ENCODE measurements around the gene ASPHD2.

The ASPHD2 gene

GRCh38 chr22:26447584-26448329 is 18.7 kb downstream of the ASPHD2 start:
- TF ChIP-seq, protein P1, sequence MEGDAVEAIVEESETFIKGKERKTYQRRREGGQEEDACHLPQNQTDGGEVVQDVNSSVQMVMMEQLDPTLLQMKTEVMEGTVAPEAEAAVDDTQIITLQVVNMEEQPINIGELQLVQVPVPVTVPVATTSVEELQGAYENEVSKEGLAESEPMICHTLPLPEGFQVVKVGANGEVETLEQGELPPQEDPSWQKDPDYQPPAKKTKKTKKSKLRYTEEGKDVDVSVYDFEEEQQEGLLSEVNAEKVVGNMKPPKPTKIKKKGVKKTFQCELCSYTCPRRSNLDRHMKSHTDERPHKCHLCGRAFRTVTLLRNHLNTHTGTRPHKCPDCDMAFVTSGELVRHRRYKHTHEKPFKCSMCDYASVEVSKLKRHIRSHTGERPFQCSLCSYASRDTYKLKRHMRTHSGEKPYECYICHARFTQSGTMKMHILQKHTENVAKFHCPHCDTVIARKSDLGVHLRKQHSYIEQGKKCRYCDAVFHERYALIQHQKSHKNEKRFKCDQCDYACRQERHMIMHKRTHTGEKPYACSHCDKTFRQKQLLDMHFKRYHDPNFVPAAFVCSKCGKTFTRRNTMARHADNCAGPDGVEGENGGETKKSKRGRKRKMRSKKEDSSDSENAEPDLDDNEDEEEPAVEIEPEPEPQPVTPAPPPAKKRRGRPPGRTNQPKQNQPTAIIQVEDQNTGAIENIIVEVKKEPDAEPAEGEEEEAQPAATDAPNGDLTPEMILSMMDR (IDR thresholded peaks at IDR 0.05; ENCODE audit: low read depth, low read length), result no peak
- DNase-seq (ENCODE audit: extremely low read depth, low read depth), result no peak

- no peak for DNase-seq (ENCODE audit: extremely low read depth, low read depth)
Measured at GRCh38 chr22:26448334-26448733, 19.3 kb downstream of the ASPHD2 start.

DNA sequence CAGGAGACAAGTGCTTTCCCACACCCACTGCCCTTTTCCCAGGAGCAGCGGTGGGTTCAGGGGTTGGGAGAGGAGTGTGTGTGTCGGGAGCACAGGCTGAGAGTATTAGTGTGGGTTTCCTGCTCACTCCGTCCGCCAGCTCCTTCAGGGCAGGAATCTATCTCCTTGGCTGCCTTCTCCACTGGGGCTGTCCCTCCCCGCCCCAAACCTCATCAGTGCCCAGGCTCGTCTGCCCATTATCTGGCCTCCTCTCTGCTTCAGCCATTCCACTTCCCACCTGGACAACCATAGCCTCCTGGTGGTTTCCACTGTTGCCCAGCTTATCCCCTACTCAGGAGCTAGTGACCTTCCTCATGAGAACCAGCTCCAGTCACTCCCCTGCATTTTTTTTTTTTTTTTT is 19.9 kb downstream of the ASPHD2 start:
- TF ChIP-seq, protein P1 (IDR thresholded peaks at IDR 0.05; ENCODE audit: low read depth, low read length), result no peak

More at GRCh38 chr22:26448334-26448733, 19.3 kb downstream of the ASPHD2 start:
- TF ChIP-seq, protein P1 (IDR thresholded peaks at IDR 0.05; ENCODE audit: low read depth, low read length), result no peak

GRCh38 chr22:26450453-26451185 is 21.6 kb downstream of the ASPHD2 start:
- DNase-seq (ENCODE audit: extremely low read depth, low read depth), result no peak
- TF ChIP-seq, protein P1 (IDR thresholded peaks at IDR 0.05; ENCODE audit: low read depth, low read length), result no peak

More for the DNA sequence above, 19.9 kb downstream of the ASPHD2 start:
- DNase-seq (ENCODE audit: extremely low read depth, low read depth), result no peak

DNA sequence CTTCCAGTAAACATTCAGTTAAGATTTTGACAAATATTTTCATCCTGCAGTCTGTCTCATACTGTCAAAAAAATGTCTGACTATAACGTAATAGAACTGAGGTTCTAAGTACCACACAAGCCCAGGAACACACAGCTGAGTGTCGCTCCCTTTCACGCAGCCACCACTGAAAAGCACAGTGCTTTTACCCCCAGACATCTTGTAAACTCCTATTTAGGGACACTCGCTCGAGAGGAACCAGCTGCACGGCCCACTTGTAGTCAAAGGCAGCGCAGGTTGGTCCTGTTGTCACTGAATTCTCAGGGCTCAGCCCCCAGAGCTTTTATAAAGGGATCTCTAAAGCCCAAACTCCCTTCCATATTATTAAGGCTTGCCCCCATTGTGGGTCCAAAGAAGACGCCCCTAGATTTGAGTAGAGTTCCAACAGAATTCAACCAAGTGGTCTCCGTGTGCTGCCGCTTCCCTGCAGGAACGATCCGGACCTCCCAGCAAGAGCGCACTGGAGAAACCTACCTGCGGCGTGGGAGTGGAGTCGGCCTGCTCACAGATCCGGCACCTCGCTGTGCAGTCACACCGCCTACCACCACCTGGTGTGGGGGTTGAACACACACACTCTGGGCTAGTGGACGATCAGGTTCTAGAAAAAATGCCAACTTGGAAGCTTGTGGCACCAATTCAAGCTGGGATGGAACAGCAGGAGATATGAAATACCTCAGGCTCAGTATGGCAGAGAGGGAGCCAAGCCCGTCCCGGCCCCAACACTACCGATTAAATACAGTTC is 23.4 kb downstream of the ASPHD2 start:
- TF ChIP-seq, protein P1 (IDR thresholded peaks at IDR 0.05; ENCODE audit: low read depth, low read length), result no peak
- no peak for DNase-seq (ENCODE audit: extremely low read depth, low read depth)

DNA sequence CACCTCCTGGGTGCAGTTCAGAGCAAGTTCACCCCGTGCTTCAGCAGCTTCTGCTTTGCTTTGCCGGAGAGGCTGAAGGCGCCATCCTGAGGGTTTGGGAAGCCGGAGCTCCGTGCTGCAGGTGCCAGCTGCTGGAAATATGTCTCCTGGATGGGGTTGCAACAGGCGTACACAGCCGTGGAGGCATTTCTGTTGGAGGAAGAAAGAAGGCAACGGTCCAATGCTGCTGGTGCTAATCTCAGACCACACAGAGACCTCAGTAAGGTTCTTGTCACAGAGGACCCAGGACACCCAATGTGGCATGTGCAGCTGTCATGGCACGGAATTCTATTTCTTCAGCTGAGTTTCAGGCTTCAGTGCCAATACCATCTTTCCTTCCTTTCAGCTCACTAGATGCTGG is 24.2 kb downstream of the ASPHD2 start:
- TF ChIP-seq, protein P1 (IDR thresholded peaks at IDR 0.05; ENCODE audit: low read depth, low read length), result no peak
- no peak for DNase-seq (ENCODE audit: extremely low read depth, low read depth)
